ENCODE measurements around the gene HIPK1. TPM values are rescaled to one million over a fixed set of nuclear protein-coding genes. Genes with fewer than 3 reads are reported as not detected.

HIPK1 gene
- total RNA-seq, 1 experiment from 2014 or later: 48.2 TPM

GRCh38 chr1:113924473-113924872, 4.7 kb upstream of the HIPK1 start:
- Mint-ChIP-seq H3K9me3 (ENCODE audit: unreplicated experiment) (no peaks in the 10 kb centered on the region), H3K4me1 (ENCODE audit: low read depth, unreplicated experiment) (peaks cover 13% of the 10 kb centered on the region), H3K27ac (ENCODE audit: unreplicated experiment) (no peak overlapping the region), H3K4me3 (ENCODE audit: unreplicated experiment) (no peak overlapping the region), H3K27me3 (ENCODE audit: insufficient read depth, unreplicated experiment) (no peaks in the 10 kb centered on the region), H3K36me3 (ENCODE audit: insufficient read depth, unreplicated experiment) (no peaks in the 10 kb centered on the region)
- no TSS peak for BruUV-seq (replicated peaks)
- POLR2A ChIA-PET: no interaction called here
- Histone ChIP-seq H3K4me1 (no peaks in the 10 kb centered on the region), H3K36me3 (ENCODE audit: control insufficient read depth, insufficient read depth, low read length) (no peaks in the 10 kb centered on the region), H3K4me3 (ENCODE audit: low read depth, low read length) (no peak overlapping the region), H3K9me3 (no peaks in the 10 kb centered on the region), H3K27me3 (replicated peaks; ENCODE audit: control insufficient read depth, insufficient read depth, low read length) (no peaks in the 10 kb centered on the region)
- CTCF ChIA-PET: no interaction called here
- no peak for DNase-seq
- no peak for TF ChIP-seq CTCF (IDR thresholded peaks at IDR 0.05; ENCODE audit: insufficient read depth in 1 of 2, low read depth in 1 of 2, low read length in 1 of 2, severe bottlenecking in 1 of 2, unreplicated experiment in 1 of 2)
- intact Hi-C loops (cut with micrococcal nuclease; ENCODE audit: unreplicated experiment): no loop called here

- Histone ChIP-seq H3K9me3 (no peaks in the 10 kb centered on the region), H3K36me3 (ENCODE audit: control insufficient read depth, insufficient read depth, low read length) (no peaks in the 10 kb centered on the region), H3K4me1 (peaks cover 7% of the 10 kb centered on the region; the same call in 1 of the 2 replicates), H3K27me3 (replicated peaks; ENCODE audit: control insufficient read depth, insufficient read depth, low read length) (no peaks in the 10 kb centered on the region), H3K4me3 (ENCODE audit: low read depth, low read length) (peak overlapping the region; percentile 82)
- no peak for TF ChIP-seq CTCF (IDR thresholded peaks at IDR 0.05; ENCODE audit: insufficient read depth in 1 of 2, low read depth in 1 of 2, low read length in 1 of 2, severe bottlenecking in 1 of 2, unreplicated experiment in 1 of 2)
- intact Hi-C loops (cut with micrococcal nuclease; ENCODE audit: unreplicated experiment): no loop called here
- H3K4me3 Mint-ChIP-seq (ENCODE audit: unreplicated experiment): peak overlapping the region; percentile 87
- H3K27me3 Mint-ChIP-seq (ENCODE audit: insufficient read depth, unreplicated experiment): no peaks in the 10 kb centered on the region
- ChIA-PET CTCF (interaction anchor here (2.2 kb wide), 1 partner anchor 23 kb away, joined by 12 read pairs; the partner anchor contains the start of genes AP4B1 and DCLRE1B), POLR2A (interaction anchor here (0.7 to 2.3 kb wide), 3 partner anchors 22 to 171 kb away, joined by 3 to 8 read pairs (median 3); partner anchors contain the start of gene AP4B1)
- BruUV-seq (replicated peaks): no TSS peak
- H3K4me1 Mint-ChIP-seq (ENCODE audit: low read depth, unreplicated experiment): peaks cover 19% of the 10 kb centered on the region
- peak overlapping the region; percentile 92 for H3K27ac Mint-ChIP-seq (ENCODE audit: unreplicated experiment)
- no peak for DNase-seq
- H3K36me3 Mint-ChIP-seq (ENCODE audit: insufficient read depth, unreplicated experiment): no peaks in the 10 kb centered on the region
- no peaks in the 10 kb centered on the region for H3K9me3 Mint-ChIP-seq (ENCODE audit: unreplicated experiment)
These were observed 765 bp upstream of the HIPK1 start for GRCh38 chr1:113928187-113928930.

- Histone ChIP-seq H3K4me3 (ENCODE audit: low read depth, low read length) (peak overlapping the region; percentile 82), H3K27me3 (replicated peaks; ENCODE audit: control insufficient read depth, insufficient read depth, low read length) (no peaks in the 10 kb centered on the region), H3K36me3 (ENCODE audit: control insufficient read depth, insufficient read depth, low read length) (no peaks in the 10 kb centered on the region), H3K9me3 (no peaks in the 10 kb centered on the region), H3K4me1 (peaks cover 7% of the 10 kb centered on the region; the same call in 1 of the 2 replicates)
- H3K4me3 Mint-ChIP-seq (ENCODE audit: unreplicated experiment): peak overlapping the region; percentile 87
- BruUV-seq (replicated peaks): no TSS peak
- CTCF ChIA-PET: interaction anchor here (2.2 kb wide), 1 partner anchor 24 kb away, joined by 12 read pairs; the partner anchor contains the start of genes AP4B1 and DCLRE1B
- H3K27me3 Mint-ChIP-seq (ENCODE audit: insufficient read depth, unreplicated experiment): no peaks in the 10 kb centered on the region
- peak in 1 of 2 experiments; percentile 1 for TF ChIP-seq CTCF (IDR thresholded peaks at IDR 0.05; ENCODE audit: insufficient read depth in 1 of 2, low read depth in 1 of 2, low read length in 1 of 2, severe bottlenecking in 1 of 2, unreplicated experiment in 1 of 2)
- POLR2A ChIA-PET: interaction anchor here (0.6 to 2.3 kb wide), 3 partner anchors 24 to 118 kb away, joined by 4 to 10 read pairs (median 8); partner anchors contain the start of genes AP4B1 and RSBN1
- no peaks in the 10 kb centered on the region for H3K36me3 Mint-ChIP-seq (ENCODE audit: insufficient read depth, unreplicated experiment)
- peak overlapping the region; percentile 92 for H3K27ac Mint-ChIP-seq (ENCODE audit: unreplicated experiment)
- intact Hi-C loops (cut with micrococcal nuclease; ENCODE audit: unreplicated experiment): loop anchor here (1.0 kb wide), 2 partner anchors 25 to 118 kb away; partner anchors contain the start of genes DCLRE1B and RSBN1
- DNase-seq: peak; percentile 41 to 49
- H3K4me1 Mint-ChIP-seq (ENCODE audit: low read depth, unreplicated experiment): peaks cover 19% of the 10 kb centered on the region
- H3K9me3 Mint-ChIP-seq (ENCODE audit: unreplicated experiment): no peaks in the 10 kb centered on the region
These were observed 800 bp downstream of the HIPK1 start for GRCh38 chr1:113929750-113930498.

Data from Caco-2 (cell line).